Lung (tissue), 12 donors: ENCODE results near the gene RPS6KA2. TPM values are rescaled to one million over a fixed set of nuclear protein-coding genes. Genes with fewer than 3 reads are reported as not detected.

Experiments
- ATAC-seq: fragments of 200-7000 bp; cut with Tn5 transposase; one replicate; pipeline ENCODE4 v1.9.1; 2020; ENCODE audit warnings: moderate number of reproducible peaks; ENCODE audit not compliant: insufficient read depth, low FRiP score
- DNase-seq, 3 donors: peaks; one replicate each; pipeline ENCODE4 v3.0.0-alpha.2; 2013 to 2017
- H3K27ac ChIP-seq, 2 donors: one replicate each; pipeline ENCODE4 v1.5.1; 2013; ENCODE audit warnings: mild to moderate bottlenecking in 2 of 2, moderate library complexity in 2 of 2, control low read depth in 1 of 2, inconsistent platforms in 1 of 2, low read depth in 1 of 2, low read length in 1 of 2
- H3K27me3 ChIP-seq, 3 donors: one replicate each; pipeline ENCODE4 v1.5.1; 2013; ENCODE audit warnings: low read length in 2 of 3; ENCODE audit not compliant: control insufficient read depth in 3 of 3, insufficient read depth in 3 of 3
- H3K36me3 ChIP-seq, 4 donors: one replicate each; pipeline ENCODE4 v1.5.1; 2013; ENCODE audit warnings: low read length in 4 of 4, mild to moderate bottlenecking in 1 of 4, moderate library complexity in 1 of 4; ENCODE audit not compliant: control insufficient read depth in 4 of 4, insufficient read depth in 4 of 4
- H3K4me1 ChIP-seq, 5 donors: one replicate each; pipeline ENCODE4 v1.5.1; 2013; ENCODE audit warnings: low read length in 5 of 5, mild to moderate bottlenecking in 2 of 5, moderate library complexity in 1 of 5; ENCODE audit not compliant: control insufficient read depth in 5 of 5, insufficient read depth in 5 of 5
- H3K4me3 ChIP-seq: one replicate; pipeline ENCODE4 v1.5.1; 2013; ENCODE audit warnings: mild to moderate bottlenecking, control low read depth, moderate library complexity
- H3K9ac ChIP-seq, 2 donors: one replicate each; pipeline ENCODE4 v1.5.1; 2013; ENCODE audit warnings: low read length in 2 of 2, control low read depth in 1 of 2; ENCODE audit not compliant: insufficient read depth in 1 of 2
- H3K9me3 ChIP-seq, 4 donors: one replicate each; pipeline ENCODE4 v1.5.1; 2013; ENCODE audit warnings: low read length in 3 of 4, mild to moderate bottlenecking in 1 of 4, moderate library complexity in 1 of 4; ENCODE audit not compliant: control insufficient read depth in 4 of 4, insufficient read depth in 3 of 4
- WGBS, 2 donors: extraction: QIAGEN DNeasy Blood & Tissue Kit; methylation state at CpG; one replicate each; pipeline ENCODE4 v1.1.7; 2013; 5-methylcytosine and 5-hydroxymethylcytosine counted together
- polyA plus RNA-seq, 2 donors: library from polyadenylated mRNA; stranded (reverse); fragments of 200-250 nt; gene quantifications; one replicate each; pipeline ENCODE4 v1.2.1, GENCODE V29; 2013
- total RNA-seq, 2 donors: library from RNA; depleted of rRNA in 1 of 2; stranded (reverse); fragments of >200 nt in 1 of 2; gene quantifications; one replicate each; pipeline ENCODE4 v1.2.1, GENCODE V29; 2014 to 2021
- TF ChIP-seq, protein P1 (sequence below): IDR thresholded peaks from 2 replicates; pipeline ENCODE4 v1.5.1; 2012; ENCODE audit warnings: mild to moderate bottlenecking; ENCODE audit errors: control extremely low read depth, extremely low read depth
- donor health status: control.
- donor health status: control.
- donor health status: Bipolar disorder and iron deficiency.
- donor health status: healthy.
- donor health status: DM: yes; HTN: yes; CAD: no.

RPS6KA2 gene
- total and polyA plus RNA-seq, 4 donors: 61.9 to 185 (median 105) TPM

DNA sequence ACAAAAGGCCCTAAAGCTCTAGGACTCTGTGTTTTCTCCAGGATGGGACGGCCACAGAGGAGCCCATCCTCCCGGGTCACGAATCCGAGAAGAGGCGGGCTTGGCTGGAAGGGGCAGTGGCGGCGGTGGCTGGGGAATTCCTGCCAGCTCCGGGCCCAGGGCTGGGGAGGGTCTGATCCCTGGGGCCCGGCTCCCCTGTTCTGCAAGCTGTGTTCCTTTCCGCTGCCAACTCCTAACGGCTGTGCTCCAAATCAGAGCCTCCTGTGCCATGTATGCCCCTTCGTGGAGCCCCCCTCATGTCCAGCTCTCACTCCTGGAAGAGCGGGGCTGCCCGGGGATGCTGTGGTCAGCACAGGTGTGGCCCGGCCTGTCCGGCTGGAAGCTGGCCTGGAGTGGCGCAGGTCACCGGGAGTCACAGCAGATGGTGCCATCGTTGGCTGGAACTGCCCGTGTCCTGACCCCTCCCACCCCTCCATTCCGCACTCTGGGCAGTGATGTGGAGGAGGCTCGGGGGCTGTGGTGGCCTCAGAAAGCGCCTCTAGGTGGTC is 156.1 kb downstream of the RPS6KA2 start:
- H3K9ac ChIP-seq: no peak overlapping the region
- H3K9me3 ChIP-seq: no peaks in the 10 kb centered on the region
- DNase-seq (no peak), ATAC-seq (no peak)
- peaks cover 0 to 27% (median 9%) of the 10 kb centered on the region in 4 donors for H3K36me3 ChIP-seq
- no peaks in the 10 kb centered on the region for H3K27me3 ChIP-seq
- H3K4me3 ChIP-seq: no peak overlapping the region
- TF ChIP-seq, protein P1, sequence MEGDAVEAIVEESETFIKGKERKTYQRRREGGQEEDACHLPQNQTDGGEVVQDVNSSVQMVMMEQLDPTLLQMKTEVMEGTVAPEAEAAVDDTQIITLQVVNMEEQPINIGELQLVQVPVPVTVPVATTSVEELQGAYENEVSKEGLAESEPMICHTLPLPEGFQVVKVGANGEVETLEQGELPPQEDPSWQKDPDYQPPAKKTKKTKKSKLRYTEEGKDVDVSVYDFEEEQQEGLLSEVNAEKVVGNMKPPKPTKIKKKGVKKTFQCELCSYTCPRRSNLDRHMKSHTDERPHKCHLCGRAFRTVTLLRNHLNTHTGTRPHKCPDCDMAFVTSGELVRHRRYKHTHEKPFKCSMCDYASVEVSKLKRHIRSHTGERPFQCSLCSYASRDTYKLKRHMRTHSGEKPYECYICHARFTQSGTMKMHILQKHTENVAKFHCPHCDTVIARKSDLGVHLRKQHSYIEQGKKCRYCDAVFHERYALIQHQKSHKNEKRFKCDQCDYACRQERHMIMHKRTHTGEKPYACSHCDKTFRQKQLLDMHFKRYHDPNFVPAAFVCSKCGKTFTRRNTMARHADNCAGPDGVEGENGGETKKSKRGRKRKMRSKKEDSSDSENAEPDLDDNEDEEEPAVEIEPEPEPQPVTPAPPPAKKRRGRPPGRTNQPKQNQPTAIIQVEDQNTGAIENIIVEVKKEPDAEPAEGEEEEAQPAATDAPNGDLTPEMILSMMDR: no peak
- H3K4me1 ChIP-seq: peaks cover 0 to 8% (median 5%) of the 10 kb centered on the region in 5 donors
- peak overlapping the region in 1 of 2 donors; percentile 79 for H3K27ac ChIP-seq
- WGBS, 2 donors: 93% methylated on average over 23 of the region's 23 CpGs

DNA sequence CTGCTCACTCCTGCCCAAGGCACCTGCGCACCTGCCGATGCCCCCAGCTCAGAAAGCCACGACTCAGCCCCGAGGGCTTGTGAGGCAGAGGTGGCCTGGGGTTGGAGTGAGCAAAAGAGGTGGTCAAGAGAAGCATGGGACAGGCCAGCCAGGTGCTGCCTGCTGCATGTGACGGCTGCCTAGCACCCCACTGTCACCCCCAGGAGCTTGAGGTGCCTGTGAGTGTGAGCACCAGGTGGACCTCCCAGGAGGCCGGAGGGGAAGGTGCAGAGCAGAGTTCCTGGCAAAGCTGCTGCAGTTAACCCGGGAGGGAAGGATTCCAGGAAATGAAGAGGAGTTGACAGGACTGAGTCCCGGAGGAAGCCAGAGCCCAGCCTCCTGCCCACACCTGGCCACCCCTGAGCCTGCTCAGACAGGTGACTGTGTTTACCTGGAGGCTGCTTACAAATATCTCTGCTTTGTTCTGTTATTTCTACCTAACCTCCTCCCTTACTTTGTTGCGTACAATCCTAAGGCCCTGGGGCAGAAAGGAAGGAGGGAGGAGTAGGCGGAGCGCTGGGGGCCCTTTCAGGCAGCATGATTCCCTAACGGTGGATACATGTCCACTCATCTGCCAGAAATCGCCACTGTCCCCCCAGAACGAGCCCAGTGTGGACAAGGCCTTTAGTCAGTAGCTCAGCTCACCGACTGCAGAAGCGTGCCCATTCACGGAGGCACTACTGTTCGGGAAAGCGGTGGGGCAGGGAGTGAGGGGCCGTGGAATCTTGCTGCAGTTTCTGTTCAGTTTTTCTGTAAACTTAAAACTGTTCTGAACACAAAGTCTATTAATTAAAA is 156.8 kb downstream of the RPS6KA2 start:
- Histone ChIP-seq H3K9ac (no peak overlapping the region), H3K4me3 (no peak overlapping the region), H3K9me3 (no peaks in the 10 kb centered on the region), H3K4me1 (peaks cover 0 to 12% (median 5%) of the 10 kb centered on the region in 5 donors), H3K27ac (no peak overlapping the region), H3K27me3 (no peaks in the 10 kb centered on the region), H3K36me3 (peaks cover 0 to 25% (median 9%) of the 10 kb centered on the region in 4 donors)
- 84 to 91% methylated on average over 20 of the region's 20 CpGs for WGBS, 2 donors
- TF ChIP-seq, protein P1: no peak
- ATAC-seq (no peak), DNase-seq (no peak)

DNA sequence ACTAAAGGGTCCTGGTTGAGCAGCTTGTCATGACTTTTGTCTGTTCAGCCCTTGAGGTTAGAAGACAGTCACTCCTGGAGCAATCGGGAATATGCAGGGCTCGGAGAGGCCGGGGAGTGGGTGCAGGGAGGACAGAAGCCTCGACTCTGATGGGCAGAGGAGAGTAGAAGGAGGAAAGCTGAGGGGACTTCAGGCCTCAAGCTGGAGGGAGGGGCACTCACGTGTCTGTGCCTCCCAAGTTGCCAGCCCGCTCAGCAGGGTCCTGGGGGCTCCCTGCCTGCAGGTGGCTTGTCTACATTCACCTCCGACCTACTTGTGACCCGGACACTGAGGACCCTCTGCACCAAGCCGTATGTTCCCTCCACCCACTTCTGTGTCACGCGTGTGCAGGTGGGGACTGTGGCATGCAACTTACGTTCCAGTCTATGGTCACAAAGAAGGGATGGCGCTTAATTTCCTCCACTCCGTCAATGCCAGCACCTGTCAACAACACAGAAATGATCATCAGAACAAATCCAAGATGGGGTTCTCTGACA is 157.6 kb downstream of the RPS6KA2 start:
- TF ChIP-seq, protein P1: no peak
- ATAC-seq: no peak
- no peak for DNase-seq
- no peak overlapping the region for H3K27ac ChIP-seq
- no peaks in the 10 kb centered on the region for H3K9me3 ChIP-seq
- H3K36me3 ChIP-seq: peaks cover 0 to 25% (median 9%) of the 10 kb centered on the region in 4 donors
- no peak overlapping the region for H3K9ac ChIP-seq
- no peak overlapping the region for H3K4me3 ChIP-seq
- H3K4me1 ChIP-seq: peaks cover 0 to 12% (median 5%) of the 10 kb centered on the region in 5 donors
- no peaks in the 10 kb centered on the region for H3K27me3 ChIP-seq
- WGBS, 2 donors: 95 to 98% methylated on average over 14 of the region's 14 CpGs
